Mammary epithelial cell (primary cell): ENCODE measurements around the gene SPDEF.

Experiments
- EZH2 ChIP-seq: IDR thresholded peaks from 2 replicates; pipeline ENCODE4 v1.6.1; 2012; ENCODE audit warnings: low read length, inconsistent platforms, borderline replicate concordance
- TF ChIP-seq, protein P1 (sequence below), 2 donors: IDR thresholded peaks in 1 of 2; conservative IDR thresholded peaks in 1 of 2; 2 replicates each; pipeline ENCODE4 v1.5.1; 2011 to 2012; ENCODE audit warnings: inconsistent platforms in 2 of 2, low read length in 2 of 2, mild to moderate bottlenecking in 2 of 2, control low read depth in 1 of 2, low read depth in 1 of 2; ENCODE audit not compliant: insufficient read depth in 1 of 2; ENCODE audit errors: extremely low read depth in 1 of 2

- TF ChIP-seq, protein P1, sequence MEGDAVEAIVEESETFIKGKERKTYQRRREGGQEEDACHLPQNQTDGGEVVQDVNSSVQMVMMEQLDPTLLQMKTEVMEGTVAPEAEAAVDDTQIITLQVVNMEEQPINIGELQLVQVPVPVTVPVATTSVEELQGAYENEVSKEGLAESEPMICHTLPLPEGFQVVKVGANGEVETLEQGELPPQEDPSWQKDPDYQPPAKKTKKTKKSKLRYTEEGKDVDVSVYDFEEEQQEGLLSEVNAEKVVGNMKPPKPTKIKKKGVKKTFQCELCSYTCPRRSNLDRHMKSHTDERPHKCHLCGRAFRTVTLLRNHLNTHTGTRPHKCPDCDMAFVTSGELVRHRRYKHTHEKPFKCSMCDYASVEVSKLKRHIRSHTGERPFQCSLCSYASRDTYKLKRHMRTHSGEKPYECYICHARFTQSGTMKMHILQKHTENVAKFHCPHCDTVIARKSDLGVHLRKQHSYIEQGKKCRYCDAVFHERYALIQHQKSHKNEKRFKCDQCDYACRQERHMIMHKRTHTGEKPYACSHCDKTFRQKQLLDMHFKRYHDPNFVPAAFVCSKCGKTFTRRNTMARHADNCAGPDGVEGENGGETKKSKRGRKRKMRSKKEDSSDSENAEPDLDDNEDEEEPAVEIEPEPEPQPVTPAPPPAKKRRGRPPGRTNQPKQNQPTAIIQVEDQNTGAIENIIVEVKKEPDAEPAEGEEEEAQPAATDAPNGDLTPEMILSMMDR (conservative IDR thresholded peaks at IDR 0.05 in 1 of 2, IDR thresholded peaks at IDR 0.05 in 1 of 2; ENCODE audit: extremely low read depth in 1 of 2, insufficient read depth in 1 of 2, low read depth in 1 of 2, low read length in 2 of 2): no peak
- no peak for TF ChIP-seq EZH2
Observed at GRCh38 chr6:34531580-34532201, 24.4 kb downstream of the SPDEF start.
